Measurements from ENCODE around the gene MEGF6. TPM values are rescaled to one million over a fixed set of nuclear protein-coding genes. Genes with fewer than 3 reads are reported as not detected.

Gene MEGF6
- total and polyA plus RNA-seq, 4 donors: 17.7 to 54.2 (median 48.2) TPM

- ATAC-seq (ENCODE audit: insufficient read depth, low FRiP score) (no peak), DNase-seq (no peak)
- no peak for TF ChIP-seq CTCF (IDR thresholded peaks at IDR 0.05; ENCODE audit: control extremely low read depth, extremely low read depth)
- Histone ChIP-seq H3K4me3 (no peak overlapping the region), H3K4me1 (ENCODE audit: control insufficient read depth in 5 of 5, insufficient read depth in 5 of 5, low read length in 5 of 5) (peaks cover 0 to 13% (median 0%) of the 10 kb centered on the region in 5 donors), H3K27me3 (ENCODE audit: control insufficient read depth in 3 of 3, insufficient read depth in 3 of 3, low read length in 2 of 3) (peaks cover 3 to 7% (median 7%) of the 10 kb centered on the region in 3 donors), H3K27ac (ENCODE audit: low read depth in 1 of 2, low read length in 1 of 2) (no peak overlapping the region), H3K9ac (ENCODE audit: insufficient read depth in 1 of 2, low read length in 2 of 2) (no peak overlapping the region), H3K9me3 (ENCODE audit: control insufficient read depth in 4 of 4, insufficient read depth in 3 of 4, low read length in 3 of 4) (no peaks in the 10 kb centered on the region), H3K36me3 (ENCODE audit: control insufficient read depth in 4 of 4, insufficient read depth in 4 of 4, low read length in 4 of 4) (no peaks in the 10 kb centered on the region)
- WGBS, 2 donors: 80 to 81% methylated on average over 13 of the region's 13 CpGs
Observed at GRCh38 chr1:3442331-3442730, 169.0 kb downstream of the MEGF6 start.

- ATAC-seq (ENCODE audit: insufficient read depth, low FRiP score) (no peak), DNase-seq (no peak)
- H3K4me1 ChIP-seq (ENCODE audit: control insufficient read depth in 5 of 5, insufficient read depth in 5 of 5, low read length in 5 of 5): peaks cover 0 to 13% (median 0%) of the 10 kb centered on the region in 5 donors
- no peak for TF ChIP-seq CTCF (IDR thresholded peaks at IDR 0.05; ENCODE audit: control extremely low read depth, extremely low read depth)
- peaks cover 3 to 7% (median 7%) of the 10 kb centered on the region in 3 donors for H3K27me3 ChIP-seq (ENCODE audit: control insufficient read depth in 3 of 3, insufficient read depth in 3 of 3, low read length in 2 of 3)
- H3K9me3 ChIP-seq (ENCODE audit: control insufficient read depth in 4 of 4, insufficient read depth in 3 of 4, low read length in 3 of 4): no peaks in the 10 kb centered on the region
- H3K4me3 ChIP-seq: no peak overlapping the region
- no peak overlapping the region for H3K9ac ChIP-seq (ENCODE audit: insufficient read depth in 1 of 2, low read length in 2 of 2)
- no peaks in the 10 kb centered on the region for H3K36me3 ChIP-seq (ENCODE audit: control insufficient read depth in 4 of 4, insufficient read depth in 4 of 4, low read length in 4 of 4)
- H3K27ac ChIP-seq (ENCODE audit: low read depth in 1 of 2, low read length in 1 of 2): no peak overlapping the region
- 83 to 88% methylated on average over 8 of the region's 8 CpGs for WGBS, 2 donors
Observed at GRCh38 chr1:3441880-3442279, 169.4 kb downstream of the MEGF6 start.

- Histone ChIP-seq H3K27me3 (ENCODE audit: control insufficient read depth in 3 of 3, insufficient read depth in 3 of 3, low read length in 2 of 3) (peaks cover 3 to 7% (median 7%) of the 10 kb centered on the region in 3 donors), H3K4me1 (ENCODE audit: control insufficient read depth in 5 of 5, insufficient read depth in 5 of 5, low read length in 5 of 5) (peaks cover 0 to 13% (median 0%) of the 10 kb centered on the region in 5 donors), H3K4me3 (no peak overlapping the region), H3K36me3 (ENCODE audit: control insufficient read depth in 4 of 4, insufficient read depth in 4 of 4, low read length in 4 of 4) (no peaks in the 10 kb centered on the region), H3K9me3 (ENCODE audit: control insufficient read depth in 4 of 4, insufficient read depth in 3 of 4, low read length in 3 of 4) (no peaks in the 10 kb centered on the region), H3K9ac (ENCODE audit: insufficient read depth in 1 of 2, low read length in 2 of 2) (no peak overlapping the region), H3K27ac (ENCODE audit: low read depth in 1 of 2, low read length in 1 of 2) (no peak overlapping the region)
- no peak for DNase-seq
- 58 to 72% methylated on average over 8 of the region's 8 CpGs for WGBS, 2 donors
- ATAC-seq (ENCODE audit: insufficient read depth, low FRiP score): no peak
- no peak for TF ChIP-seq CTCF (IDR thresholded peaks at IDR 0.05; ENCODE audit: control extremely low read depth, extremely low read depth)
Observed at GRCh38 chr1:3441410-3441847, 169.9 kb downstream of the MEGF6 start.
